HG03432 (cell line): ENCODE results near the gene HOXD10.

ENCODE experiments used
- ATAC-seq: cut with Tn5 transposase; IDR thresholded peaks from one replicate; pipeline ENCODE4 v1.9.1; 2021; ENCODE audit warnings: mild to moderate bottlenecking, moderate library complexity; ENCODE audit not compliant: unreplicated experiment

Gene HOXD10

DNA sequence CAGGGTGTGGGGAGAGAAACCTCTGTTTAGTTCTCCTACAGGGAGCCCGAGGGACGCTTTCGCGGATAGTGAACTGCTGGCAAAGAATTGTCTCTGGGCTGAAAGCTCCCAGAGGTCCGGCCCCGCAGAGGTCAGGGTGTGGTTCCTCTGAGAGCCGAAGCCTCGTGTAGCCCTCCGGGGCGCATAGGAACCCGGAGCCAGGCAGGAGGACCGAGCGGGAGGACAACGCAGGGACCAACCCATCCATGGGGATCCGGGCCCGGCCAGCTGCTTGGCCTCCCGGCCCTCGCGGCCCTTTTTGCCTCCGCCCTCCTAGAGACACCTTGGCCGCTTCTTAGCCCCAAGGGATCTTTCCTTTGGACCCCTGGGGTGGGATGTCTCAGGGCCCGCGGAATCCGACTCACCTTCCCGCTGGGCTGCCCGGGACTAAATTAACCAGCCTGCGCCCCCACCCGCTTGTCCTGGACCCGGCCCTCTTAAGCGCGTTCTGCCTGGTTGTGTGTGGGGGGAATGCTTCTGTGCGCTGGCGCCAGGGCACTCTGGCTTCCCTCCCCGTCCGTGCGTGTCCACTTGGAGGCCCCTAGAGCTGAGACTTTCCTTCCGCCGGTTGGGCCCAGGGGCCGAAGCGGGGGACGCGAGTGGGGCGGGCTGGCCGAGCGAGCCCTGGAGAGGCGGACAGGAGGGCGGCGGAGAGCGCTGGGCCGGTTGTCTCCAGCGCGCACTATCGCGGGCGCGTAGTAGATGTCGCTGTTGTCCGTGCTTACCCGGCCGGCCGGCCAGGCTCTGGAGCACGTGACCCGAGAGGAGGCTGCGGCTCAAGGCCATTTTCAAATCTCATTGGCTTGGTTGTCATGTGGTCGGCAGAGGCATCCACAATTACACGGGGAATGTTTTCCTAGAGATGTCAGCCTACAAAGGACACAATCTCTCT is at the start of gene HOXD10:
Gene HOXD10 (plus strand): TSS at position 896 of the 931 bp plus-strand sequence. CDS start 56 bp downstream, outside the sequence.
- no peak for ATAC-seq

DNA sequence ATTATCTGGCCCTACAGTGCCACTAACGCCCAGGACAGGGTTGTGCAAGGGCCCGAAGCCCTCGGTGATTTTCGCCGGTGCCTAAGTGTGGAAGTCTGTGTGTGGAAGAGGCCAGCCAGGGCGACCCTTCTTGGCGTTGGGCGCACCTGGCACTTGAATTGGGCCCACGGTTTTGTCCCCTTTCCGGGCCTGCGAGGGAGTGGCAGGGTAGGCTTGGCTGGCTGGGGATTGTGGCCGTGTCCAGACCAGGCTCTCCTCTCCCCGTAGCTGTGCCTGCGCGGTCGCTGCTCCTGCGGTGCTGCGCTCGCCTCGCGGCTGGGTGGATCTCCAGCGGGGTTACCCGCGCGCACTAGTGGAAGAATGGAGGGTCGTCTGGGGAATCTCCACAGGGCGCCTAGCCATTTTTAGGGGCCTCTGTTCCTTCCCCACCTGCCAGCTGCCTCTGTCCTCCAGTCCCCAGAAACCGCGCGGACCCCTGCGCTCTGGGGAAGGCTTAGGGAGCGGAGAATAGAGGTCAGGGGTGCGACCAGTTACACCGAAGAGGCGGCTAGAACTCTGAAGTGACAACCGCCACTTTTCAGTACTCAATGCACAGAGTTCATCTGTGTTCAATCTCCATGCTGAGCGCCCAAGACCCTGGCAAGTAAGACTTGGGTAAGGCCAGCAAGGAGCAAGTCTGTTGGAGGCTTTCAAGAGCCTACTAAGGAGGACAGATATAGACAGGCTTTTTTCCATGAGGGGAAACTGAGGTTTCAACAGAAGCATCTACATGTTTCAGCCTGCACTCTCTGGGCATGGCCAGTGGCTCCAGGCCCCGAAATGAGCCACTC is 48.8 kb upstream of the HOXD10 start:
- no peak for ATAC-seq

DNA sequence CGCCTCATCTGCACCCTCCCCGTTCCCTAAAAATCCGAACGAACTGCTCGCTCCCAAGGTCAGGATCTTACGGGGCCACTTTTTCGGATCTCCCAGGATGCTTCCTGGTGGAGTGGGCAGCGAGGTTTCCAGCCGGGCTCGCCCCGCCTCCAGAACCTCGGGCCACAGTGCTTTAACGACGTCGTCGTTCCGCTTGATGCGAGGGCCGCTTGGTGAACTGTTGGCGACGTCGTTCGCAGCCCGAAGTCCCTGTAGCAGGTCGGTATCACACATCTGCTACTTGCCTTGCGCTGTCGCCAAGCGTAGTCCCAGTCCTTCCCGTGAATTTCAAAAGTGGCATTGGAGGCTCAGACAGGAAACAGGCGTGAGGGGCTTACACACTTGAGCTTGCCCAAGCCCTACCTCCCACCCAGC is 48.2 kb upstream of the HOXD10 start:
- no peak for ATAC-seq

DNA sequence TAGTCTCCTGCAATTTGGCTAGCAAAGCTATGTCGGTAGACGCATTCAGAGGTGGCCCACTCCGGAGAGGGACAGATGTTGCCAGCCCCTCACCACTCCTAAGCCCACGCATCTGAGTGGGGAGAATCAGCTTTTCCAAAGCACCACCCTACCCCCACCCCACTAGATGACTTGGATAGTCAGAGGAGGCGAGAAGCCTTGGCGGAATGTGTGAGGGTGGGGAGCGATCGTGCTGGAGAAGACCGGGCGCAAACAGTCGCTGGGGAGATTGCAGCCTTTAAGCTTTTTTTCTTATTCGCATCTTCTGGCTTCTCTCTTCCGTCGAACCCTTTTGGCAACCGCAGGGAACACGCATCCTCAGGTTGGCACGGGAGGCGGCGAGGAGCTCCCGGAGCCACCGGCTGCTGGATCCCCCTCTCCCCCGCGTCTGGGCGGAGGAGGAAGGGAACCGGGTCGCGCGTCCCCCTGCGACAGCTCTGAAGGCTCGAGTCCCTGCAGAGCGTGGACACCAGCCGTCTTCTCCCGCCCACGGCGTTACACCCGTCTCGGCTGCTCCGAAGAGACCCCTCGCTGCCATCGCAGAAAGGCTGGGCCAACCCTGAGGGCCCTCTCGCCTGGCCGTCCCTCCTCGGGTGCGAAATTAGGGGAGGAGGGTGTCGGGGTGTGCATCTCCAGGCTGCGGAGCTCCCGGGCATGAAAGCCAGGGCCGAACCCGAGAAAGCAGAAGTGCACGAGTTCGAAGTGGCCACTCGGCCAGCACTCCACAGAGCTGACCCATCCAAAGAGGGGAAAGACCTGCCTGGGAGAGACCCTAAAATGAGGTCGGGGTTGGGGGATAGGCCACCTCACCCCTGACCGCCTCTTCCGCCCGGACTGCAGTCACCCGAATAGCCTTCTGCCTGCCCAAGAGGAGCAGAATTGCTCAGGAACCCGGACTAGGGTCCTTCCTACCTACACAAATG is 45.0 kb upstream of the HOXD10 start:
- ATAC-seq: no peak

DNA sequence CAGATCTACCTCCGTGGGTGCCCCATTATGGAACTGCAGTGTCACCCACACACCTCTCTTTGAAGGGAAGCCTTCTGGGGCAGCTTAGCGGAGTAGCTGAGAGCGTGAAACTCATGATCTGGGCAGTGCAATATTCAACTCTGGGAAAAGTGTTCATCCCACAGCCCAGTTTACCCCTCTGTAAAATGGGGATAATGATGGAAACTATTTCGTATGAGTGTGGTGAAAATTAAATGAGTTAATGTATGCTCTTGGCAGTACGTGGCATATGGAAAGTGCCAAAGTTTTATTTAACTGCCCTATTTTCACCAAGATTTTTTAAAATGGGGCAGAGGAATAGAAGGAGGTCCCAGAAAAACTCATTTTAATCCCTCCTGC is 44.3 kb upstream of the HOXD10 start:
- ATAC-seq: no peak

DNA sequence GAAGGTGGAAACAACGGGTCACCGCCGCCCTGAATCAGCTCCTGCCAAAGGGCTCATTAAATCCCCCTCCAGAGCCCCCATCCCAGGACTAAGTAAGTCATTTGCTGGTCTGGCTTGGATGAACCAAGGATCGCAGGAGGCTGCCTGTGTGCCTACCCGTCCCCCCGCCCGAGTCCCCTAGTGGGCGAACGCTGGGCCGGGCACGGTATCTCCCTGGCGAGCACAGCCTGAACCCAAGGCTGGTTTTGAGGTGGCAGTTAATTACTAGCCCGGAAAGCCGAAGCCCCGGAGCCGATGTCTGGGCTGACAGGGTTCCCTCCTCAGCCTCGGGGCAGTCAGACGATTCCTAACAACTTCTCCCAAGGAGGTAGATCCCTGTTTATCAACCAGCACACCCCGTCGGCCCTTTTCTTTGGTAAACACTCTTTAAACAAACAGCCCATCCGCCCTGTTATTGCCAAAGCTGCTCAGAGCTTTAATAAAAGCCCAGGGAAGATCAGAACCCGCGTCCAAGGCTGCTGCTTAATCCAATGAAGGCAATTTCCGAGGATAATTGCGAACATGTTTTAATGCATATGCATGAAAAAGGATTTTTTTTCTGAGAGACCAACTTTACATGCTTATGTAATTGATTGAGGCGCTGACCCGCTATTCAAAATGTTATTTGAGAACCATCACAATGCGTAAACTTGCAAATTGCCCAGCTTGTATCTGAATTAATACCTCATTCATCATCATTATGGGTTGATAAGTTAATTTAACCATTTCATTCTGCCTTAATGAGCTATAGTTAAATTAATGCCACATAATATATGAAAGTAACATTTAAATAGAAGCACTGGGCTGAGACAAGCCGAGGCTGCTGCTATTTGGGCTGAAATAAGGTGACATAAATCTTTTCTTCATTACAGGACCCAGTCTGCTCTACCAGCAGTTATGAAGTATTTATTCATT is 43.4 kb upstream of the HOXD10 start:
- no peak for ATAC-seq

DNA sequence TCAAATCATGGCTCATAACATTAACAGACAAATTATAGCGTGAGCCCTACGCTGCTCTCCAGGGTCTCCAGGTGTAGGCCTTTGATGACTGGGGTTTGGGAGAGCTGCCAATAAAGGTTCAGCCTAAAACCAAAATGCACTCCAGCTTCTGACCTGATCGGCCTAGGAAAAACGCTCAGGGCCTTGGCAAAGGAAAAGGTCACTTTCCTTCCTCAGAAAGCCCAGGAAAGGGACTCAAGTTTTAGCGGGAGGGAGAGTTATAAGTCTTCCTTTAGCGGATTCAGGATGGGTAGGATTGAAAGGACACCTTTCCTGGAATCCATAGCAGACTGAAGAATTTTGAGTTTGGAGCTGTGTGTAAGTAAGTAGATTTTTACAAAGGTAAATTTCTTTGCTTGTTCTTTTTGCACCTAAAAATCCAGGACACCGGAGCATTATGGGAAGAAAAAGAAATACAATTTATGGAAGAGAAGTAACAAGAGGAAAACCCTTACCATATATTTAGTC is 41.6 kb upstream of the HOXD10 start:
- no peak for ATAC-seq

DNA sequence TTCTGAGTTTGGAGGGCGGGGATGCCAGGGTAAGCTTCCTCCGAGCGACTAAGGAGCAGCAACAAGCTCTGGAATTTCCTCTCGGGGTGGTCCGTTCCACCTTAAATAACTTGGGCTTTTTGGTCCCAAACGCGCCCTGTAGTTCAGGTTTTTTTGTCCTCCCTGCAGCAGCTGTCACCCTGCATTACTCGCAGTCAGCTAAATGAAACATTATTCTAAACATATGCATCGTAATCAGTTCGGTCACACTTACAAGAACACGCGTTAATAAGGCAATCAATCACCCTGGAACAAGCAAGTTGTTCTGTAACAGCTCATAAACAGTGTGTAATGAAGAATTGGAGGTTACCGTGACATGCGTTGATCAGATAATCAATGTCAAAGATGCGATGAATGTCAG is 41.1 kb upstream of the HOXD10 start:
- no peak for ATAC-seq

DNA sequence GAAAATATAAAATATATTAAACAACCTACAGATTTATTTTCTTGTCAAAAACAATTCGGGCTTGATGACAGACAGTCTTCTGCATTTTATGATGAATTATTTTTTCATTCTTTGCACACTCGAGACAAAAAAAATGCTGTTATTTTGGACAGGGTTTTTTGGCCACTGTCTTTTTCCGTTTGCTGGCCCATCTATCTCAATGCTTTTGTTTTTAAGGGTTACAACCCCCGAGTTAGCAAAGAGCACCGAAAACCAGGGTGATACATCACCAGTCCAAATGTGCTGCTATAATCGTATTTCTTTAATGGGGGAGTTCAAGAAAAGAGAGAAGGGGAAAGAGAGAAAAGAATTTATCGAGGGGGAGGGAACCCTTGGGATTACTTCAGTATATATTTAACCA is 40.5 kb upstream of the HOXD10 start:
- ATAC-seq: no peak

DNA sequence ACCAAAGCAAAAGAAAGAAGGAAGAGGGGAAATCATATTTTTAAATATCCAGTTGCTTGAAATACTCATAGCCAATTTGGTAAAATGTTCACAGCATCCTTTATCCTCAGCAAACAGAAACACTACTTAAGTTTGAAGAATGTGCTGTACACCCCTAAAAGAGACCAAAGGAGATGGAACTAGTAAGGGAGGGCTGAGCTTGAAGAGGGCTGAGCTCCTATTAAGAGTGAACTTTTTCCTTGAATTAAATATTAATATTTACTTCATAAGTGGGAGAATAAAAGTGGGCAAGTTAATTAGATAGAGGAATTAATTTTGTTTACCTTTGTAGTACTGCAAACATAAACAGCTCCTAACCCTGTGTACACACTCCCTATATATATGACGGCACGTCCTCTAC is 39.8 kb upstream of the HOXD10 start:
- no peak for ATAC-seq

DNA sequence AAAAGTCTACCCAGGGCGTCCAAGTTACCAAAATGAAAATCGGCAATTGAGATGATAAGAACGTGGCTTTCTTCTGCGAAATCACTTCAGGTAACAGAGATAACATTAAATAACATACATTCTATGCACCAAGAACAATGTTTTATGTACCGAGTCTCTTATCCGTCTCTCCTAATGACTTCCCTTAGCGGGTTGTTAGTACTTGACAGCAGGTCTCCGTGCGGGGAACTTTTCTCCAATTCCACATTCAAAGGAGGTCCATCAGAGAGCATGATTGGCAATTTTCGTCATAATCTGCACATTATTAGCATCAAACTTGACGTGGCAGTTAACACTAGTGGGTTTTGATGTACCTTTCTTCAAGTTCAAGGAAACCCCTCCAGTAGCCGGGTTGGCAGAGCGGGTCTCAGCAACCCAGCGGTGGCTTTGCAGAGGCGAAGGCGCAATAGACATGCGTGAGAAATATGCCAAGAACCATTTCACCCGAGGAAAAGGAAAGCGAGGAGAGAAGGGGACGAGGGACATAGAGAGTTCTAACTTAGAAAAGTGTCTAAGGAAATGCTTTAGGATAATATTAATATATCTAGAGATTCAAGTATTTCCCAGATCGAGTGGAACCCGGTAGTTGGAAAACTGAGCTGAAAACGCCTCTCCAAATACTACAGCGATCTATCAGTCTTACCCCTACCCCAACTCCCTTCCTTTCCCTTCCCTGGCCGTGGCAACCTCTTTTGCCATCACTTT is 37.9 kb upstream of the HOXD10 start:
- ATAC-seq: no peak

DNA sequence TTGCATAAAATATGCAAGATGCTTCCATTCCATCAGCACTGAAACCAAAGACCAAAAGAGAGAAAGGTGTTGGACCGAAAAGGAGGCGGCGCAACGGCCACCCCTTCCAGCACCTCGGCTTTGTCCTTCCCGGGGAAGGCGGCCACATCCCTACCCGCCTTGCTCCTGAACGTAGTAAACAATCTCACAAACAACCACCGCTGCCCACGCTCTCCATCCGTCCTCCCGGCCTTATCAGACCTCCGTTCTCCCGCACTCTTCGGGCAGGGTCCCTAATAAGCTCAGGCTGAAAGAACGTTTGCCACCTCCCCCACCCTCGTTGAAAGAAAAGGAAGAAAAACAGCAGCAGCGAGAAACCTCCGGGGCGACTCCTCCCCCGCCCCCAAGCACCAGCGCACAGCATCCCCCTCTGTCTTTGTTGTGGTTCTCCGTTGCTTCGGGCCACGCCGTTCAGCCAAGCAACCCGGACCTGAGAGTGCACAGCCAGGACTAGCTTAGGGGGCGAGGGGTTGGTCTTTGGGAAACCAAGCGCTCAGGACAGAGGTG is 37.2 kb upstream of the HOXD10 start:
- no peak for ATAC-seq

DNA sequence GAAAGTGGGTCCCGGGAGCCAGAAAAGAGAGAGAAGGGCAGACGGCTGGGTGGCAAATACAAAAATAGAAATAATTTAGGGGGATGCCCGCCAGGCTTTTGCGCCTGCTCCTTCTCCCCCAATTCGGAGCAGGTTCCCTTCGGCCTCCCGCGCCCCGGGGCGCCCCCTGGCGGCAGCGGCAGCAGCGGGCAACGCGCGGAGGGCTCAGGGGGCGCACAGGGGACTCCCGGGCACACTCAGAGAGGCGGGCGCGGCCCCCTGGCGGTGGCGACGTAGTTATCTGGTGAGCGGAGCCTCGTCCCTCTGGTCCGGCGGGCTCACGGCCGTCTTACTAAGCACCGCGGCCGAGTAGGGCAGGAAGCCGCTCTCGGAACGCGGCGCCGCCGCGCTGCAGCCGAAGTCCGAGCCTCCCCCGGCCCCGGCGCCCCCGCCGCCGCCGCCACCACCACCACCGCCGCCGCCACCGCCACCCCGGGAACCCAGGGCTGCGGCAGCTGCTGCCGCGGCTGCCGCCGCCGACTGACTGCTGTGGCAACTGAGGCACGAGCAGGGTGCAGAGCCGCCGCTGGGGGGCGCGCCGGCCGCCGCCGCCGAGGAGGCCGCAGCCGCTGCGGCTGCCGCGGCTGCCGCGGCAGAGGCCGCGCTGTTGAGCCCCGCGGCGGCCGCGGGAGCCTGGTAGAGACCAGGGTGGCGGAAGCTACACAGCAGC is 36.6 kb upstream of the HOXD10 start:
- no peak for ATAC-seq

DNA sequence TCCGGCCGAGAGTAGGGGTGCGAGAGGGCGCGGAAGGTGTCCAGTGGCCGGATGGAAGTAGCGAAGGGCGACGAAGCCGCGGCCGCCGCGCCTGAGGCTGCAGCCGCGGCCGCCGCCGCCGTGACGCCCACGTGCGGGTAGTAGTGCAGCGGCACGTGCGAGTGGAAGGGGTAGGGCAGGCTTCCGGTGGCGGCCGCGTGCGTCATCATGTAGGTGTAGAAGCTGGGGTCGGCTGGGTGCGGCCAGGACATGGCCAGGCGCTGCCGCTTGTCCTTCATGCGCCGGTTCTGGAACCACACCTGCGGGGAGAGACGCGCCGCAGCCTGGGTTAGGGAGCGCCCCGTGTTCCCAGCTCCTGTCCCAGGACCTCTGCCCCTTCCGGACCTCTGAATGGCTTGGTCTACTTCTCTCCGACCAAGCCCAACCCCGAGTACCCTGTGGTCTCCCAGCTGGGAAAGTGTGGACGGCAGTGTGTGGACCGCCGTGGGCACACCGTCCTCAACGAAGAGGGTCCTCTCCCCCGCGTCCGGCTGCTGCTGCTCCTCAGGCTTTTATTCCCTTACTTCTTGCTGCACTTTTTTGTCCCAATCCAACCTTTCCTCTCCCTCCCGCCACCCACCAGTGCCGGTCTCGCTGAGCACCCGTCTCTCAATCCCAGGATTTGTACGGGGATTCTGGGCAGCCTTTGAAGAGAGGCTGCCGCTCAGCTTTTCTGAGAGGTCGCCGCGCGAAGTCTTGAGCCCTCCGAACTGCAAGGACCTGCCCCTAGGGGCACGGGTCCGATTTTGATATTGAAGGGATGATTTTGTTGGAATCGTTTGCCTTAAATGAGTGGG is 35.8 kb upstream of the HOXD10 start:
- no peak for ATAC-seq

DNA sequence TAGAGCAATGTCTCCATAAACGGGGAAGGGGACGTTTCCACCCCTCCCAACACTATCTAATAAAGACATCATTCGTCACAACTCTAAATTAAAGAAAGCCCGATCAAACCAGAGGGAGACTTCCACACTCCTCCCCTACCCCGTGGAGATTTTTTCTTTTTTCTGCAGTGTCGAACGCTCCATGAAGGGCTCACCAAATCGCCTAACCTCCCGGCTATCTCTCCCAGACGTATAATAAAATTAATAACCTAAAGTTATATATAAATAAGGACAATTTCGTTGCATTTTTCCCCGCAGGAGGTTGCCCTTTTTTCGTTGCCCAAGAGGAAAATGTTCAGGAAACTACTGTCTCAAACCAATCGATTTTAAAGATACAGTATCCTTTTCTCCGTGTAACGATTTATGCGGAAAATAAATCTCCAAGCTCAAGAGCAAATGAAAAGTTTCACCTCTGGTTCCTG is 35.2 kb upstream of the HOXD10 start:
- ATAC-seq: no peak

DNA sequence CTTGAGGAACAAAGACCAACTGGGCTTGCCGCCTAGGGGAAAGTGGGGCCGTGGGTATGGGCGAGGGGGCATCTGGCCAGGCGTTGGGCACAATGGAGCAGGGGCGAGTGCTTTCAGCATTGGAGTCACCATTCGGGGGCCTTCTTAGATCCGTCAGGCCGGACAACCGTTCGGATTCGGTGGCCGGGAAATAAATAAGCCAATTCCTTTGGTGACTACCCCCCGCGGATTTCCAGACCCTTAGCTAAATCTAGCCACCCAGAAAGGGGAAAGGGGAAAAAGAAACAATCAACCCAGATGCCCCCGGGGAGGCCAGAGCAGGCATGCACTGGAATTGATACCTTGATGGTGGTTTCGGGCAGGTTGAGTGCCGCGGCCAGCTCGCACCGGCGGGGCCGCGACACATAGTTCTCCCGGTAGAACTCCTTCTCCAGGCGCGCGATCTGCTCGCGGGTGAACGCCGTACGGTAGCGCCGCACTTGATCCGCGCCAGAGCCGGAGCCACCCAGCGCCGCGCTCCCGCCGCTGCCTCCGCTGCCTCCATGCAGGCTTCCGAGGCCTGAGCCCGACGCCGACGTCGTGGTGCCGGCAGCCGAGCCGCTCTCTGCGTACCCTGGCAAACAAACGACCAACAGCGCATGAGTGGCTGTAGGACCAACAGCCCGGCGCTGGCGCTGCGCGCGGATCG is 34.6 kb upstream of the HOXD10 start:
- no peak for ATAC-seq
